HG03469 (cell line): ENCODE data around the gene GON7.
"Not testable (repeated sequence)": the region's sequence is repeated elsewhere in the genome, so short reads cannot be mapped to it uniquely, and the experiment has no call there.

Source experiments
- ATAC-seq: cut with Tn5 transposase; IDR thresholded peaks from one replicate; pipeline ENCODE4 v1.9.1; 2021; ENCODE audit warnings: mild to moderate bottlenecking, moderate library complexity, moderate number of reproducible peaks; ENCODE audit not compliant: unreplicated experiment

Gene GON7

GRCh38 chr14:93201155-93201704, 5.6 kb downstream of the GON7 start:
- no peak for ATAC-seq

GRCh38 chr14:93200553-93200952, 6.3 kb downstream of the GON7 start:
- ATAC-seq = no peak

DNA sequence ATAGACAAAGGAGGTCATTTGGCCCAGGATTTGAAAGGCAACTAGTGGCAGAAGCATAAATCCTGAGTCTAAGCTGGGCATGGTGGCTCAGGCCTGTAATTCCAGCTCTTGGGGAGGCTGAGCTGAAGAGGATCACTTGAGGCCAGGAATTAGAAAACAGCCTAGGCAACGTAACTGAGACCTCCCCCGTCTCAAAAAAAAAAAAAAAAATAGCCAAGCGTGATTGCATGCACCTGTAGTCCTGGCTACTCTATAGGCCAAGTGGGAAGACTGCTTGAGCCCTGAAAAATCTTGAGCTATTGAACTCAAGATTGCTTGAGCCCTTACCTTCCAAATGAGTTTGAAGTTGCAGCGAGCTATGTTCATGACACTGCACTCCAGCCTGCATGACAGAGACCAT, 7.8 kb downstream of the GON7 start:
- ATAC-seq = no peak

DNA sequence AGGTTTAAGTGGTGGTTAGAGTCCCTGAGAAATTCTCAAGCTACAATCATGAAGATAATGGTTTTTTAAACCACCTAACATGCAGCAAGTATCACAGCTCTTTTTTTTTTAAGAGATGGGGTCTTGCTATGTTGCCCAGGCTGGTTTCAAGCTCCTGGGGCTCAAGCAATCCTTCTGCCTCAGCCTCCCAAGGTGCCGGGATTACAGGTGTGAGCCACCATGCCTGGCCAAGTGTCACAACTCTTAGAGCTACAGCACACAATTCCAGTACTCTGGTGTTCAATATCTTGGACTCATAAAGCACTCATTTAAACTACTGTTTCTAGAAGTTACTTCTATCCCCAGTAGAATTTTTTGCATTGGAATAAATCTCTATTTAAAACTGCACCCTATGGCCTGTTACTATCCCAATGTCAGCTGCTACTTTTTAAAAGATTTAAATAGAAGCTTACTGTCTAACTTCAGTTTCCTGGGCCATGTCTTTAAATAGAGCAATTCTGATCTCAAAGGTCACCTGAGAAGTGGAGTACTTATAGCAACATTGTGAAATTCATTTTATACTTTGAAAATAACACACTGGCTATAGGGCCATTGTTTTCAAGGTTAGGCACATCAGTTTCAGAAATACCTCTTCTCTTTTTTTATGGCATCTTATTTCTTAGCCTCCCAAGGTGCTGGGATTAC, 11.4 kb downstream of the GON7 start:
- ATAC-seq = no peak

DNA sequence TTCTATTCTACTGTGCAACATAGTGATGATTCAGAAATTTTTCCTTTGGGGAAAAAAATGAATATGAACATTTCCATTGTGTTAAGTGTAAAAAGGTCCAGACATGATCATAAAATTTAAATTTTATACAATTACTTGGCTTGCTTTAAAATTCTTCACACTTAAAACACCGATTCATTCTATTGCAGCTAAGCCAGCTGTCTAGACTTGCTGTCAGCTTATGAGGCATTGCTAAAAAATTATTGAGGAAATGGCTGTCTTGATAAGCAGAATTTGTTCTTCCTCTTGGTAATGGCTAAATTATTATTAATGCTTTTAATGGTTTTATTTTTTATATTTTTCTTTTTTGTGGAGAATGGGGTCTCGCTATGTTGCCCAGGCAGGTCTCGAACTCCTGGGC, 19.9 kb downstream of the GON7 start:
- ATAC-seq = no peak

DNA sequence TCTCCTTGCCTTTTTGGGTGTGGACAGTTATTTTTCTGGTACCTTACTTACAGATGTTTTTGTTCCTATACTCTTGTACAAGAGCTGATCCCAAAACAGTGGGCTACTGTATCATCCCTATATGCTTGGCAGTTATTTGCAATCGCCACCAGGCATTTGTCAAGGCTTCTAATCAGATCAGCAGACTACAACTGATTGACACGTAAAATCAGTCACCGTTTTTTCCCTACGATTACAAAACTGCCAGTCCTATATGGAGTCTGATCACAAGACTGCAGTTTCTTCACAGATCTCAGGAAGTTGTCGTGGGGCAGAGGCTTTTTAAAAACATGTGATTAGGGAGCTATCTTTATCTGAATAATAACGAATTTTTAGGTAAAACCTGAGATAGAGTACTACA, 20.4 kb downstream of the GON7 start:
- no peak for ATAC-seq

DNA sequence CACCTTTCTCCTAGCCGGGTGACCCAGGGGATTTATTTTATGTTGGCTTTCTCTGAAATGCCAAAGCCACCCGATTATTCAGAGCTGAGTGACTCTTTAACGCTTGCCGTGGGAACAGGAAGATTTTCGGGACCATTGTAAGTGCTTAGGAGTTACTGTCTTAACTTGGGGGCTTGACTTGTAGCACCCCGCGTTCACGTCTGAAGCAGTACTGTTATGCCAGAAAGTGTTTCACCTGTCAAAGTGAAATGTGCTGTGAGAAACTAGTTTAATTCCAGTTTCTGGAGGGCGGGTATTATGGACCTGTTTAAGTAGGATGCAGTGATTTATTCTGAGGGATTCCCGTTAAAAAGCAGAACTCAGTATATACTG, 21.5 kb downstream of the GON7 start:
- no peak for ATAC-seq

- peak; percentile 68 for ATAC-seq
Observed at GRCh38 chr14:93184391-93185348, 22.2 kb downstream of the GON7 start, which contains the start of the genes LYSET and MOAP1. Gene LYSET, plus strand, starts transcription at chr14:93185317. Its CDS starts 89 bp downstream, at chr14:93185406. Gene MOAP1, minus strand, starts transcription at chr14:93184897. Its CDS starts 655 bp downstream, at chr14:93184242.

GRCh38 chr14:93183596-93184317, 23.1 kb downstream of the GON7 start:
- no peak for ATAC-seq

DNA sequence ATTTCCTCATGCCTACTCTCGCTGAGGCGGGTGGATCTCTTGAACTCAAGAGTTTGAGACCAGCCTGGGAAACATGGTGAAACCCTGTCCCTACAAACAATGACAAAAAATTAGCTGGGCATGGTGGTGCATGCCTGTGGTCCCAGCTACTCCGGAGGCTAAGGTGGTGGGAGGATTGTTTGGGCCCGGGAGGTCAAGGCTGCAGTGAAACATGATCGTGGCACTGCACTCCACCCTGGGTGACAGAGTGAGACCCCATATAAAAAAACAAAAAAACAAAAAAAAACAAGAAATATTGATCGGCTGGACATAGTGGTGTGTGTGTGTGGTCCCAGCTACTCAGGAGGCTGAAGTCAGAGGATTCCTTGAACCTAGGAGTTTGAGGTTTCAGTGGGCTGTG, 31.4 kb downstream of the GON7 start:
- ATAC-seq = no peak

- not testable (repeated sequence) for ATAC-seq
Observed at GRCh38 chr14:93174731-93175130, 32.1 kb downstream of the GON7 start.

- no peak for ATAC-seq
Observed at GRCh38 chr14:93173943-93174395, 32.9 kb downstream of the GON7 start.

- ATAC-seq = no peak
Observed at GRCh38 chr14:93171376-93171775, 35.5 kb downstream of the GON7 start.

DNA sequence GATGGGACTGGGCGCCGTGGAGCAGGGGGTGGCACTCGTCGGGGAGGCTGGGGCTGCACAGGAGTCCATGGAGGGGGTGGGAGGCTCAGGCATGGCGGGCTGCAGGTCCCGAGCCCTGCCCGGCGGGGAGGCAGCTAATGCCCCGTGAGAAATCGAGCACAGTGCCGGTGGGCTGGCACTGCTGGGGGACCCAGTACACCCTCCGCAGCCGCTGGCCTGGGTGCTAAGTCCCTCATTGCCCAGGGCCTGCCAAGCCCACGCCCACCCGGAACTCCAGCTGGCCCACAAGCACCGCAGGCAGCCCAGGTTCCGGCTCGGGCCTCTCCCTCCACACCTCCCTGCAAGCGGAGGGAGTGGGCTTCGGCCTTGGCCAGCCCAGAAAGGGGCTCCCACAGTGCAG, 36.7 kb downstream of the GON7 start:
- not testable (repeated sequence) for ATAC-seq

- not testable (repeated sequence) for ATAC-seq
Observed at GRCh38 chr14:93169619-93170018, 37.2 kb downstream of the GON7 start.

DNA sequence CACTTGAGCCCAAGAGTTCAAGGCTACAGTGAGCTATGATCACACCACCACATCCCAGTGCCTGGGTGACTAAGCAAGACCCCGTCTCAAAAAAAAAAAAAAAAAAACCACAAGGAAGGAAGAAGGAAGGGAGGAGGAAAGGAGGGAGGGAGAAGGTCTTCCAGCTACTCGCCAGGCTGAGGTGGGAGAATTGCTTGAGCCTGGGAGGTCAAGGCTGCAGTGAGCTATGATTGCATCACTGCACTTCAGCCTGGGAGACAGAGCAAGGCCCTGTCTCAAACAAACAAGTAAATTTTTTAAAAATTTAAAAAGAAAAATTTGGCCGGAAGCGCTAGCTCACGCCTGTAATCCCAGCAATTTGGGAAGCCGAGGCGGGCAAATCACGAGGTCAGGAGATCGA, 38.3 kb downstream of the GON7 start:
- ATAC-seq = not testable (repeated sequence)

DNA sequence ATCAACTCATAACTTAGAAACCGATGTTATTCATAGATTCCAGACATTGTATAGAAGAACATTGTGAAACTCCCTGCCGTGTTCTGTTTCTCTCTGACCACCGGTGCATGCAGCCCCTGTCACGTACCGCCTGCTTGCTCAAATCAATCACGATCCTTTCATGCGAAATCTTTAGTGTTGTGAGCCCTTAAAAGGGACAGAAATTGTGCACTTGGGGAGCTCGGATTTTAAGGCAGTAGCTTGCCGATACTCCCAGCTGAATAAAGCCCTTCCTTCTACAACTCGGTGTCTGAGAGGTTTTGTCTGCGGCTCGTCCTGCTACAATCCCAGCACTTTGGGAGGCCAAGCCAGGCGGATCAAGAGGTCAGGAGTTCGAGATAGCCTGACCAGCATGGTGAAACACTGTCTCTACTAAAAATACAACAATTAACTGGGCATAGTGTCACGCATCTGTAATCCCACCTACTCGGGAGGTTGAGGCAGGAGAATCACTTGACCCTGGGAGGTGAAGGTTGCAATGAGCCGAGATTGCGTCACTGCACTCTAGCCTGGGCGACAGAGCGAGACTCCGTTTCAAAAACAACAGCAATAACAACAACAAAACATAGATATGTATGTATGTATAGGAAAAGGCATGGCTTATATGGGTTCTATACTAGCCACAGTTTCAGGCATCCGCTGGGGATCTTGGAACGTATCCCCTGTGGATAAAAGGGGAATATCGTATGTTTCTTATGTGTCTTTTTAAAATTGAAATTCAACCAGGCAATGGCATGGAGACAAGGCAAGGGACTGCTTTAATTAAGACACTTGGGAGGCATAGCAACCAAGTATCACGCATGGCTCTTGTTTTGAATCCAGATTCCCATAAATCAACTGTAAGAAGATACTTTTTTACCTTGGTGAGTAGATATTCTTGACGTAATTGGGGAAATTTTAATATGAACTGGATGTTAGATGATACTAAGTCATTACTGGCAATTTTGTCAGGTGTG, 41.3 kb downstream of the GON7 start:
- ATAC-seq = not testable (repeated sequence)

- no peak for ATAC-seq
Observed at GRCh38 chr14:93163564-93163963, 43.3 kb downstream of the GON7 start.

DNA sequence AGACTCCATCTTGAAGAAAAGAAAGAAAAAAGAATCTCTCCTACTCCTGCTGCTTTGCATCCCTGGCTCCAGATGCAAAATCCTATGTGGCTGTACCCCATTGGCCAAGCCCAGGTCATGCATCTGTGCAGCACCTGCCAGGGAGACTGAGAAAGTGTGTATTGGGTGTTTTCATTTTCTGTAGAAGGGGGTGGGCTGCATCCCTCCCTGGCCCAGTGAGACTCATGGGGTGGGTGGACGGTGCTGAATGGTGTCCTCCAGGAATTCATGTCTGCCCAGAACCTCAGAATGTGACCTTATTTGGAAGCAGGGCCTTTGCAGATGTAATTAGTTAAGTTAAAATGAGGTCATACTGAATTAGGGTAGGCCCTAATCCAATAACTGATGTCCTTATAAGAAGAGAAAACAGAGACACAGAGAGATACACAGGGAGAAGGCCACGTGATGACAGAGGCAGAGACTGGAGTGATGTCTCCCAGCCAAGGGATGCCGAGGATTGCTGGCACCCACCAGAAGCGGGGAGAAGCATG, 45.4 kb downstream of the GON7 start:
- no peak for ATAC-seq
